ENCODE data around the gene STRBP.
"Not testable (repeated sequence)": the region's sequence is repeated elsewhere in the genome, so short reads cannot be mapped to it uniquely, and the experiment has no call there.

DNA sequence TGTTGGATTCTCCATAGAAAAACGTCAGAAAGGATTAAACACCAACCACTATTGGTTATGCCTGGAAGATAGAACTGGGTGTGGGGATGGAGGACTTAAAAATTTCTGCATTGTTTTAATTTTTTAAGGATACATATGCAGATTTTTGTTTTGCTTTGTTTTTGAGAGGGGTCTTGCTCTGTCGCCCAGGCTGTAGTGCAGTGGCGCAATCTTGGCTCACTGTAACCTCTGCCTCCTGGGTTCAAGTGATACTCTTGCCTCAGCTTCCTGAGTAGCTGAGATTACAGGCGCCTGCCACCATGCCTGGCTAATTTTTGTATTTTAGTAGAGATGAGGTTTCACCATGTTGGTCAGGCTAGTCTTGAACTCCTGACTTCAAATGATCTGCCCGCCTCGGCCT lies 2.7 kb upstream of the STRBP start:
- TF ChIP-seq, protein P1, sequence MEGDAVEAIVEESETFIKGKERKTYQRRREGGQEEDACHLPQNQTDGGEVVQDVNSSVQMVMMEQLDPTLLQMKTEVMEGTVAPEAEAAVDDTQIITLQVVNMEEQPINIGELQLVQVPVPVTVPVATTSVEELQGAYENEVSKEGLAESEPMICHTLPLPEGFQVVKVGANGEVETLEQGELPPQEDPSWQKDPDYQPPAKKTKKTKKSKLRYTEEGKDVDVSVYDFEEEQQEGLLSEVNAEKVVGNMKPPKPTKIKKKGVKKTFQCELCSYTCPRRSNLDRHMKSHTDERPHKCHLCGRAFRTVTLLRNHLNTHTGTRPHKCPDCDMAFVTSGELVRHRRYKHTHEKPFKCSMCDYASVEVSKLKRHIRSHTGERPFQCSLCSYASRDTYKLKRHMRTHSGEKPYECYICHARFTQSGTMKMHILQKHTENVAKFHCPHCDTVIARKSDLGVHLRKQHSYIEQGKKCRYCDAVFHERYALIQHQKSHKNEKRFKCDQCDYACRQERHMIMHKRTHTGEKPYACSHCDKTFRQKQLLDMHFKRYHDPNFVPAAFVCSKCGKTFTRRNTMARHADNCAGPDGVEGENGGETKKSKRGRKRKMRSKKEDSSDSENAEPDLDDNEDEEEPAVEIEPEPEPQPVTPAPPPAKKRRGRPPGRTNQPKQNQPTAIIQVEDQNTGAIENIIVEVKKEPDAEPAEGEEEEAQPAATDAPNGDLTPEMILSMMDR (conservative IDR thresholded peaks at IDR 0.05), result not testable (repeated sequence)
- TF ChIP-seq EZH2 (IDR thresholded peaks at IDR 0.05; ENCODE audit: low read depth), result not testable (repeated sequence)

All from PC-9 (cell line).